ENCODE results near the gene SEC16B. TPM values are rescaled to one million over a fixed set of nuclear protein-coding genes. Genes with fewer than 3 reads are reported as not detected.

Gene SEC16B
- total and polyA plus RNA-seq, 2 of the 8 experiments (the other 6 are each of a cell fraction or from before 2014, with no cell fraction given) = 0.56 to 0.94 TPM

DNA sequence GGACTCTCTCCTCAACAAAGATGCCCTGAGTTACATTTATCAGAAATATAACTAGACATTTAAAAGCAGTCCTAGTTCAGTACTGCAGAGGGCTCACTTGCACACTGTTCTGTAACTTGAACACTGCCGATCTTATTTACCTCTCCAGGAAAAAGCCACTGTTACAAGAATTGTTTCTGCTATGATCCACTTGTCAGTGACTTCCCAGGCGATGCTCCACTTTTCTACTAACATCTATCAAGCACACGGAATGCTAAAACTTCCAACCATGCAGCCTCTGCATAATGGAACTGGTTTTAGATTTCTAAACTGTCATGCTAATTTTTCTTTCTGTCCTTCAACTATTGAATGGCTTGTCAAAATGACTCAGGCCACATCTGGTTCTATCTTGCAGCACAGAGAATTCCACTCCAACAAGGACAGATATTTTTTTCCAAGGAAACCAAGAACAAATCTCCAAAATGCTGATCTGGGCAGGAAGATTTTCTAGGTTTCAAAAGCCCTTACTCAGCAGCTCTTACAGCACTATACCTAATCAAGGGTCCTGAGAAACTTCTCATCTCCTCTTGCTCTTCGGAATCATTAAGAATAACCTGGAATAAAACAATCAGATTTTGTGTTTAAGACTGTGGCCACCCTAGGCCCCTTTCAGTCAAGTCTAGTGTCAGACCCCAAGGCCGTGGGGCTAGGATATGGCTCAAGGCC is 9.9 kb downstream of the SEC16B start (continued):
- TF ChIP-seq TAF1 (IDR thresholded peaks at IDR 0.05; ENCODE audit: low read depth, low read length) (no peak), PHF8 (conservative IDR thresholded peaks at IDR 0.05; ENCODE audit: low read depth, low read length) (no peak), FOSL1 (IDR thresholded peaks at IDR 0.05; ENCODE audit: insufficient read depth, low read depth, low read length) (no peak)

Measured in H1 (cell line).